Stimulated activated naive CD4-positive, alpha-beta T cell treated with Interleukin-2 at 50 U/mL for 16 hours (primary cell): ENCODE data around the gene GOLGA6B.
"Not testable (repeated sequence)": the region's sequence is repeated elsewhere in the genome, so short reads cannot be mapped to it uniquely, and the experiment has no call there.

ENCODE experiments used
- DNase-seq: peaks from one replicate; lab custom pipeline; 2025; lab: John Stamatoyannopoulos, UW

Gene GOLGA6B

DNA sequence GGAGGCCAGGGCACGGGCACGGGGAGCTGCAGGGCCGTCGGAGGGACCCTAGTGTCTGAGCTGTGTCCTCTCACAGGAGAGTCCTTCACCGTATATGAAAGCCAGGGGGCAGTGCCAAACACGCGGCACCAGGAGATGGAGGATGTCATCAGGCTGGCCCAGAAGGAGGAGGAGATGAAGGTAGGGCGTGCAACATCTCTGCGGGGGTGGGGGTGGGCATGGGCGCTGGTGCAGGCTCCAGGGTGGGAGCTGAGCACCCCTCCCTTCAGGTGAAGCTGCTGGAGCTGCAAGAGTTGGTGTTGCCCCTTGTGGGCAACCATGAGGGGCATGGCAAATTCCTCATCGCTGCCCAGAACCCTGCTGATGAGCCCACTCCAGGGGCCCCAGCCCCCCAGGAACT lies 11.2 kb downstream of the GOLGA6B start:
- DNase-seq: not testable (repeated sequence)

DNA sequence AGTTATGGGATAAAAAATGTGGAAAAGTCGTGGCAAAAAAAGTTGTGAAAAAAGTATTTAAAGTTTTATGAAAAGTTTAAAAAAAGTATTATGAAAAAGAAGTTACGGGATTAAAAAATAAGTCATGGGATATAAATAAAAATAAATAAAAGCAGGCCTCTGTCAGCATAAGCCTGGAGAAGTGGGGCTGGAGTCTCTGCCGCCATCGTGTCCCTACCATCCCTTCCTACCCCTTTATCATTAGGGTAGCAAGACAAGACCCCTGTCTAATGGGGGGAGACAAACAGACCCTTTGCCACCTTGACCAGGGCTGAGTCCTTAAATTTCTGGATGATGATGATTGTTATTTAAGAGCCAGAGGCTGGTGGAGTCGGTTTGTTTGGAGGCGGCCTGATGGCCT lies 15.3 kb downstream of the GOLGA6B start:
- not testable (repeated sequence) for DNase-seq

DNA sequence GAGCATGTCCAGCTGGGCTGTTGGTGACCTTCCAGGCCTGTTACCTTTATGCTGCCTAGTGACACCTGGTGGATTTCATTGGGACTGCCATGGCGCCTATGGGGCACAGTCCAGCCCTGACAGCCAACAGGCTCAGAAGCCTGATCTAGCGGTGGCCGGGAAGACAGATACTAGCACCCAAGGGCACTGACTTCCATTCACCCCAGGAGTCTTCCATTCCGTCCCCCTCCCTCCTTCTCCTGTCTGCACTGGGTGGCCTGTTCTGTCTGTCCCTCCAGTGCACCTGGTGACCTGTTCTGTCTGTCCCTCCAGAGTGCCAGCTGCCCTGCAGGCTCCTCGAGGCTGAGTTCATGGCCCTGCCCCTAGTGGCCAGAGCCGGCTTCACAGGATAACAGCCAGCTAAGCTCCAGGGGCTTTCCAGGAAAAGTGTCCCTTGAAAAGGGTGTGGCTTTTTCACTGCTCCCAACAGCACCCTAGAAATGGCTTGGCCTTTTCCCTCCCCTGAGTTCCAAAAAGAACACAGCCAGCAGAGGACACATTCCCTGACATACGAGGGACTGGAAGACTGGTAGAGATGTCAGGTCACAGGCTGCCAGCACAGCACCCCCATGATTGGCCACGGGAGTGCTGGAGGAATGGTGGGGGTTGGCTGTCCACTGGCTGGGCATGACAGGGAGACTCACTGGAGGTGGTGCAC lies 16.3 kb downstream of the GOLGA6B start:
- DNase-seq: not testable (repeated sequence)

DNA sequence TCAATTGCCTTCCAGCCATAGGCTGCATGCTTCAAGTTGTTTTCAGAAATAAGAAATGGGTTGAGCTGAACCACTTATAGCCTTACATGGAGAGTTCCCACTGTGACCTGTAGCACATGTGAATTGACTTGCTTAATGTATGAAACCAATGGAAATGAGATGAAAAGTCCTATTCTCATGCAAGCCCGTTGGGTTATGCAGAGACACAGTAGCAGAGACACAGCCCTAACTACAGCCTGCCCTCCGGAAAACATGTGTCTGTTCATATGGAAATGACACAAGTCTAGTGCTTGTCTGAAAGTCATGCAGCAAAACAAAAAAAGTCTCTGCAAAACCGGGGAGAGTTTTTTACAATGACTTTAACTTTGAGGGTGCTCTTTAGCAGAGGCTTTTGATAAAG lies 17.0 kb downstream of the GOLGA6B start:
- DNase-seq: no peak

DNA sequence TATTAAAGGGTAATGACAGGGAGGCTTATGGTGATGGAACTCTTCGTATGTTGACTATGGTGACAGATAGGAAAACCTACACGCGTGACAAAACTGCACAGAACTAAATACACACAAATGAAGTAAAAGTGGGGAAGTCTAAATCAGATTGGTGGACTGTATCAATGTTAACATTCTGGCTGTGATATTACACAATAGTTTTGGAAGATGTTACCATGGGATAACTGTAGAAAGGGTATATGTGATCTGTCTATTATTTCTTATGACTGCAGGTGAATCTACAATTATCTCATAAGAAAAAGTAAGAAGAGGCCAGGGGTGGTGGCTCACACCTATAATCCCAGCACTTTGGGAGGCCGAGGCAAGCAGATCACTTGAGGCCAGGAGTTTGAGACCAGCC lies 22.3 kb downstream of the GOLGA6B start:
- no peak for DNase-seq

DNA sequence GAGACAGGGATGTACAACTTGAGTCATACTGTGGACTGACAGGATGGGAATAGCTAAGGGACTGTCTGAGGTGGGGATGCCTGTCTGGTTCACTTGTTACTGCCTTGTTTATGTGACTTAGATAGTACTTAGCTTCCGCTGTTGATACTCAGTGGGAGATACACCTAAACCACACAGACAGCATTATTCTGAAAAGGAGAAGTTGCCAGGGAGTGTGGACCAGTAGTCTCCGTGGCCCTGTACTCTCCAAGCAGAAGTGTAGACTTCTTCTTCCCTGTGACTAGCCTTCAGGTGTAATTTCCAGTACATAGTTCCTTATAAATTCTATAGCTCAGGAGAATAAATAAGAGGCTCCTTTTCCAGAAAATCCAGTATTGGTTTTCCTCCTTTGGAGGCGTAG lies 26.4 kb downstream of the GOLGA6B start:
- no peak for DNase-seq

DNA sequence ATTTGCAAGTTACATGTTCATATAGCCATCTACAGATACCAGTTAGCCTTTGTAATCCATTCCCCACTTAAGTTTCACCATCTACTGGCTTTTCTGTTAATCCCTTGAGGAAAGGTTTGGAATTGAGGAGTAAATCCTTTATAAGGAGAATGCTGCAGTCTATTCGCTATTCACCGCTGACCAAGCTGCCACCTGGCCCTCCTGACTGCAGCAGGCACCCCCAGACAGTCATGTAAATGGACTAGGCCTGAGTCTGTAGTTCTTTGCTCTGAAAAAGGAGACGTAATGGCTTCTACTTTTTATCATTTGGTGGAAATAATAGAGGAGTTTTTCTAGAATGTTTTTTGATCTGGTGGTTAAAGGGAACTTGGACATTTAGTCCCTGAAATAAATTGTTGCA lies 28.3 kb downstream of the GOLGA6B start:
- DNase-seq: no peak

DNA sequence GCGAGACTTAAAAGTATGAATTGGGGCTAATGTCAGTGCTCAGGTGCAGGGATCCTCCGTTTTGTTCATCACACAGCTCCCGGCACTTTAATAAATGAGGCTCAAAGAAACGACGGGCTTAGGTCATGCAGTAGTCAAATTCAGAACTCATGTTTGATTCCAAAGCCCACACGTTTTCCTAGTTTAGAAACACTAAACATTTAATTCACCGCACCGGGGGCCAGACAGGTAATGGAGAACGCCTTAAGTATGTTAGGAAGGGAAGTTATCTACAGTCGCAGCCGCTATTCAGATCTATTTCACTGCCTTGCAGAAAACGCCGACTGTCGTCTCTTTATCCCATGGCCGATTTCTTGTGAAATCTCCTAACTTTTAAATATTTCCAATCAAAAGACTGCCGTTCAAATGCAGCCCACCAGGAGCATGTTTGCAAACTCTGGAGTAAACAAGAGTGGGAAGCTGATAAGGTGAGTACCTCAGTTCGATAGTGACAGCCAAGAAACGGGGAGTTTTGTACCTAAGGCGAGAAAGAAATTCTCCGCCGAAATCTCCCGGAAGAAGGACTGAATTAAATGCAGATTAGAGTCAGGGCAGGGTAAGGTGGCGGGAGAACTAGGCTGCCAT lies 30.9 kb downstream of the GOLGA6B start:
- DNase-seq: no peak

DNA sequence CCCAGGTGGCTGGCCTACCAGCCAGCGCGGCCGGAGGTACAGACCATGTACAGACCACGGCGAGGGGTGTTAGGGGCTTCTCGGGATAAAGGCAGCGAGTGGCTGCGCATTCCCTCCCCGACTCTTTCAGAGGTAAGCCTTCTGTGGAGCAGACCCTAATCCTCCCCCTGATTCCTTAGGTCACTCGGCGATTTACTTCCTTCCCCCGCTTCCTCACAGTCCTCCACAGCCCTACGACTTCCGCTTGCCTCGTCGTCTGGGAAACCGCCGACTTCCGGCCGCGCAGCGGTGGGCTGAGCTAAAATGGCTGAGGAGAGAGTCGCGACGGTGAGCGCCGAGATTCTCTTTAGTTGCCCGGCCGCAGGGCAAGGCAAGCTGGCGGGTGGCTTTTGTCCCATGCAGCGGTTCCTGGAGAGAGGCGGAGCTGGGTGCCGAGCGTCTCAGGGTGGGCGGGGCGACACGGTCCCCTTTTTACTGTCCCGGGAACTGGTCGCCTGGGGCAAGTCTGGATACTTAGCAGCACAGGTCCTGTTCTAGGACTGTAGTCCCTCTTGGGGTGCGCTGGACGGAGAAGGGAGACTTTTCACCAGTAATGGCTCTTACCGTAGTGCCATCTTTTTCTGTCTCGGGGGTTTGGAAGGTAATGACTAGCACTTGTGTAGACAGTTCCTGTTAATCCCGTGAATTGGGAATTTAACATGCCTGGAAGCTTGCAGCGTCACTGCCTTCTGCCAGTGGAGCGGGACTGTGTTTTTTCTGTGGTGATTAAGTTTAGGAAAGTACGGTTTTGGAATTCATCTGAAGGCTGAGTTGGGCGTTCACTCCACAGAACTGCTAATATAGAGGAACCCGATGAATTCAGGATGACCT lies 31.7 kb downstream of the GOLGA6B start, which contains the start of the genes BBS4 and HIGD2B:
Gene BBS4 (plus strand): TSS at position 283 of the 870 bp plus-strand sequence. CDS start 21 bp downstream, at position 304.
Gene HIGD2B (minus strand): TSS at position 258 of the 870 bp plus-strand sequence. CDS start 9,808 bp downstream, outside the sequence.
- DNase-seq: no peak

DNA sequence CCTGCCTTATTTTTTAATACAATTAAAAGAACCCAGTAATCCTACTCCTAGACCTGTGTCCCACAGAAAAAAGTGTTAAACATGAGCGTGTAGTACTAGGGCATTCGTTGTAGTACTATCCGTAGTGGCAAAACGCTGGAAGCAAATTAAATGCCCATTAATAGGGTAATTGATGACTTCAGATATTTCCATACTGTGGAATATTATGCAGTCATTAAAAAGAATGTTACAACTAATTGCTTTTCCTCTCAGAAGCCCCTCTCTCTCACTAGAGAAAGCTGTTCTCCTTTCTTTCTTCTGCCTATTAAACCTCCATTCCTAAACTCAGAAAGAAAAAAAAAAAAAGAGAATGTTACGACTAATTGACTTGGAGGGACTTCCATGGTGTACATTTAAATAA lies 34.2 kb downstream of the GOLGA6B start:
- no peak for DNase-seq

DNA sequence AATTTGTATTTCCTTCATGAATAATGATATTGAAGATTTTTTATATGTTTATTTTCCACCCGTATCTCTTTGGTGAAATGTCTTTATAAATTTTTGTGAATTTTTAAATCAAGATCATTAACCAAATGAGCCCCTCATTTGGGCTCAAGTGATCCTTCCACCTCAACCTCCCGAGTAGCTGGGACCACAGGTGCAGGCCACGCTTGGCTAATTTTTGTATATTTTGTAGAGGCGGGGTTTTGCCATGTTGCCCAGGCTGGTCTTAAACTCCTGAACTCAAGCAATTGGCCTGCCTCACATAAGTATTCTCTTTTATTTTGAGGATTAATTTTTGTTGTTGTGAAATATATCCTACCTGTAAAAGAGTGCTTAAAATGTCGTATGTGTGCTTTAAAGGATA lies 36.4 kb downstream of the GOLGA6B start:
- DNase-seq: no peak

DNA sequence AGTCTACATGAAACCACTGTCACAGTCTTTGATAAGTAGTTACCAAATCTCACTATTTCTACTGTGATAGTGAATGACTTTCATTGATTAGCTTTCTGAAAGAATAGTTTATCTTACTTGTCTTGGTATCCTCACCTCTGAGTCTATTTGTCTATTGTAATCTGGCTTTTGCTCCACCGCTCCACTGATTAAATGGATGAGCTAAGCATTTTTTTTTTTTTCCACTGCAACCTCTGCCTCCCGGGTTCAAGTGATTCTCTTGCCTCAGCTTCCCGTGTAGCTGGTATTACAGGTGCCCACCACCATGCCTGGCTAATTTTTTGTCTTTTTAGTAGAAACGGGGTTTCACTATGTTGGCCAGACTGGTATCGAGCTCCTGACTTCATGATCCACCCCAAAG lies 44.4 kb downstream of the GOLGA6B start:
- DNase-seq: no peak

DNA sequence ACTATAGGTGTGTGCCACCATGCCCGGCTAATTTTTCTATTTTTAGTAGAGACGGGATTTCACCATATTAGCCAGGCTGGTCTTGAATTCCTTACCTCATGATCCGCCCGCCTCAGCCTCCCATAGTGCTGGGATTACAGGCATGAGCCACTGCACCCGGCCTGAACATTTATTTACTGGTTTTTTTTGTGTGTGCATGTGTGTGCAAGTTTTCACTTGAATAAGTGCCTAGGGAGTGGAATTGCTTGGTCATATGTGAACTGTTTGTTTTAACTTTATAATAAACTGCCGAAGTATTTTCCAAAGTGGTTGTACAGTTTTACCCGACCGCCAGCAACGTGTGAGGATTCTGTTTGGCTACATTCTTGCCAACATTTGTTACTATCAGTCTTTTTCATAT lies 45.6 kb downstream of the GOLGA6B start:
- DNase-seq: no peak

DNA sequence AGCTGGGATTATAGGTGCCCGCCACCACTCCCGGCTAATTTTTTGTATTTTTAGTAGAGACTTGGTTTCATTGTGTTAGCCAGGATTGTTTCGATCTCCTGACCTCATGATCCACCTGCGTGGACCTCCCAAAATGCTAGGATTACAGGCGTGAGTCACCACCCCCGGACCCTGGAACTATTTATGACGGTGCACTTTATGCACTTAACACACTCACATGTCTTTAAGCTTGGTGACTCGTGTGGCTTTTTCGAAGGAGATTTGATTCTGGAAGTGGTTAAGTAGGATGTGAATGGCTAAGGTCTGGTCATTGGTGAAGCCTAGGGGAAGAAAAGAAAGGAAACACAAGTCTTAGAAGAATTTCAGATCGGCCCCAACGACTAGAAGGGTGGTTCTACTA lies 51.8 kb downstream of the GOLGA6B start:
- no peak for DNase-seq

DNA sequence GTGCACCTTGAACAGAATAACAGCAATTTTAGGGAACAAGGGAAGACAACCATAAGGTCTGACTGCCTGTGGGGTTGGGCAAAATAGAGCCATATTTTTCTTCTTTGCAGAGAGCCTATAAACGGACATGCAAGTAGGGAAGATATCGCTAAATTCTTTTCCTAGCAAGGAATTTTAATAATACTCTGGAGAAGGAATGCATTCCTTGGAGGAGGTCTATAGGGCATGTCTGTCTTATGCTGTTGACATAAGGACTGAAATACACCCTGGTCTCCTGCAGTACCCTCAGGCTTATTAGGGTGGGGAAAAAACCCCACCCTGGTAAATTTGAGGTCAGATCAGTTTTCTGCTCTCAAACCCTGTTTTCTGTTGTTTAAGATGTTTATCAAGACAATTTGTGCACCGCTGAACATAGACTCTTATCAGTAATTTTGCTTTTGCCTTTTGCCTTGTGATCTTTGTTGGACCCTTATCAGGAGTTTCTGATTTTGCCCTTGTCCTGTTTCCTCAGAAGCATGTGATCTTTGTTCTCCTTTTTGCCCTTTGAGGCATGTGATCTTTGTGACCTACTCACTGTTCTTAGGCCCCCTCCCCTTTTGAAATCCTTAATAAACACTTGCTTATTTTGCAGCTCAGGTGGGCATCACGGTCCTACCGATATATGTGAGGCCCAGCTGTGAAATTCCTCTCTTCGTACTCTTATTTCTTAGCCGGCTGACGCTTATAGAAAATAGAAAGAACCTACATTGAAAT lies 54.2 kb downstream of the GOLGA6B start:
- DNase-seq: not testable (repeated sequence)
